KMS-11 (cell line): ENCODE data around the gene POLD1.

Experiments used
- H2AFZ ChIP-seq: fragments of 200-600 bp; sonication (generic); 2 replicates; pipeline ENCODE4 v1.6.1; 2016; ENCODE audit warnings: antibody characterized with exemption, mixed run types, low read depth
- H3K27ac ChIP-seq: fragments of 200-600 bp; sonication (generic); 2 replicates; pipeline ENCODE4 v1.6.1; 2016; ENCODE audit warnings: mild to moderate bottlenecking, mixed run types
- H3K27me3 ChIP-seq: fragments of 200-600 bp; sonication (generic); 2 replicates; pipeline ENCODE4 v1.6.1; 2017; ENCODE audit warnings: mild to moderate bottlenecking, low read depth, mixed run types, moderate library complexity; ENCODE audit not compliant: insufficient read depth
- H3K36me3 ChIP-seq: fragments of 200-600 bp; sonication (generic); 2 replicates; pipeline ENCODE4 v1.6.1; 2017; ENCODE audit warnings: mild to moderate bottlenecking, mixed run types; ENCODE audit not compliant: insufficient read depth
- H3K4me1 ChIP-seq: fragments of 200-600 bp; sonication (generic); 2 replicates; pipeline ENCODE4 v1.6.1; 2016; ENCODE audit warnings: mild to moderate bottlenecking, low read depth, mixed run types; ENCODE audit not compliant: poor library complexity, severe bottlenecking
- H3K4me2 ChIP-seq: fragments of 200-600 bp; sonication (generic); 2 replicates; pipeline ENCODE4 v1.7.0; 2016; ENCODE audit warnings: mild to moderate bottlenecking, mixed run types
- H3K4me3 ChIP-seq: fragments of 200-600 bp; sonication (generic); IDR thresholded peaks from 2 replicates; pipeline ENCODE4 v1.6.1; 2017; ENCODE audit warnings: low read depth, low read length, mixed read lengths; ENCODE audit not compliant: insufficient read depth
- H3K79me2 ChIP-seq: fragments of 200-600 bp; sonication (generic); 2 replicates; pipeline ENCODE4 v1.6.1; 2016; ENCODE audit warnings: low read depth, mixed run types; ENCODE audit not compliant: insufficient read depth
- H3K9ac ChIP-seq: fragments of 200-600 bp; sonication (generic); 2 replicates; pipeline ENCODE4 v1.6.1; 2016; ENCODE audit warnings: mild to moderate bottlenecking, mixed run types
- H4K20me1 ChIP-seq: fragments of 200-600 bp; sonication (generic); 2 replicates; pipeline ENCODE4 v1.6.1; 2016; ENCODE audit warnings: mild to moderate bottlenecking, mixed run types; ENCODE audit not compliant: insufficient read depth
- CTCF ChIP-seq: fragments of 200-600 bp; sonication (generic); conservative IDR thresholded peaks from 2 replicates; pipeline ENCODE4 v1.6.1; 2017; ENCODE audit warnings: low read depth, mild to moderate bottlenecking, antibody characterized with exemption, low read length, moderate library complexity, mixed read lengths

The POLD1 gene

GRCh38 chr19:50413531-50413930 lies 29.4 kb downstream of the POLD1 start:
- Histone ChIP-seq H3K79me2 (no peaks in the 10 kb centered on the region), H4K20me1 (no peaks in the 10 kb centered on the region), H3K9ac (no peak overlapping the region), H3K36me3 (no peaks in the 10 kb centered on the region), H3K4me1 (peaks cover 8% of the 10 kb centered on the region), H3K4me2 (no peak overlapping the region), H3K4me3 (no peak overlapping the region), H3K27ac (no peak overlapping the region), H3K27me3 (no peaks in the 10 kb centered on the region), H2AFZ (no peak overlapping the region)
- no peak for TF ChIP-seq CTCF

GRCh38 chr19:50414864-50415660 lies 30.9 kb downstream of the POLD1 start:
- H2AFZ ChIP-seq, result no peak overlapping the region
- no peak overlapping the region for H3K4me2 ChIP-seq
- H3K4me1 ChIP-seq, result peaks cover 21% of the 10 kb centered on the region
- H3K4me3 ChIP-seq, result no peak overlapping the region
- TF ChIP-seq CTCF, result no peak
- no peaks in the 10 kb centered on the region for H3K36me3 ChIP-seq
- H3K9ac ChIP-seq, result no peak overlapping the region
- no peaks in the 10 kb centered on the region for H3K27me3 ChIP-seq
- no peak overlapping the region for H3K27ac ChIP-seq
- H3K79me2 ChIP-seq, result no peaks in the 10 kb centered on the region
- no peaks in the 10 kb centered on the region for H4K20me1 ChIP-seq

- no peak overlapping the region for H3K27ac ChIP-seq
These were observed 31.5 kb downstream of the POLD1 start for GRCh38 chr19:50415661-50416033.

GRCh38 chr19:50416034-50416977 lies 32.2 kb downstream of the POLD1 start:
- Histone ChIP-seq H2AFZ (no peak overlapping the region), H3K36me3 (no peaks in the 10 kb centered on the region), H3K4me3 (no peak overlapping the region), H3K27ac (no peak overlapping the region), H3K4me2 (no peak overlapping the region), H4K20me1 (no peaks in the 10 kb centered on the region), H3K4me1 (peaks cover 23% of the 10 kb centered on the region), H3K27me3 (no peaks in the 10 kb centered on the region), H3K79me2 (no peaks in the 10 kb centered on the region), H3K9ac (no peak overlapping the region)
- TF ChIP-seq CTCF, result no peak

More at GRCh38 chr19:50415661-50416033, 31.5 kb downstream of the POLD1 start:
- Histone ChIP-seq H3K27me3 (no peaks in the 10 kb centered on the region), H4K20me1 (no peaks in the 10 kb centered on the region), H3K4me3 (no peak overlapping the region), H3K36me3 (no peaks in the 10 kb centered on the region), H3K9ac (no peak overlapping the region), H3K4me2 (no peak overlapping the region), H2AFZ (no peak overlapping the region), H3K4me1 (peaks cover 23% of the 10 kb centered on the region), H3K79me2 (no peaks in the 10 kb centered on the region)
- no peak for TF ChIP-seq CTCF
